ENCODE measurements around the gene TOGARAM1.

TOGARAM1 gene

GRCh38 chr14:44941591-44941990 lies 20.4 kb upstream of the TOGARAM1 start:
- no peak overlapping the region for H3K4me3 ChIP-seq (ENCODE audit: low read length)
- DNase-seq (ENCODE audit: low read depth) = peak; percentile 73
- TF ChIP-seq CTCF (conservative IDR thresholded peaks at IDR 0.05; ENCODE audit: low read length) = no peak

- no peak for TF ChIP-seq CTCF (conservative IDR thresholded peaks at IDR 0.05; ENCODE audit: low read length)
- no peak for DNase-seq (ENCODE audit: low read depth)
- H3K4me3 ChIP-seq (ENCODE audit: low read length) = no peak overlapping the region
Measured at GRCh38 chr14:44942436-44942835, 19.6 kb upstream of the TOGARAM1 start.

- H3K4me3 ChIP-seq (ENCODE audit: low read length) = no peak overlapping the region
- TF ChIP-seq CTCF (conservative IDR thresholded peaks at IDR 0.05; ENCODE audit: low read length) = no peak
- DNase-seq (ENCODE audit: low read depth) = no peak
Measured at GRCh38 chr14:44944107-44944506, 17.9 kb upstream of the TOGARAM1 start.

GRCh38 chr14:44945264-44945663 lies 16.7 kb upstream of the TOGARAM1 start:
- H3K4me3 ChIP-seq (ENCODE audit: low read length) = peak overlapping the region; percentile 26
- DNase-seq (ENCODE audit: low read depth) = peak; percentile 99
- no peak for TF ChIP-seq CTCF (conservative IDR thresholded peaks at IDR 0.05; ENCODE audit: low read length)

GRCh38 chr14:44951051-44951450 lies 10.9 kb upstream of the TOGARAM1 start:
- H3K4me3 ChIP-seq (ENCODE audit: low read length) = no peak overlapping the region
- no peak for TF ChIP-seq CTCF (conservative IDR thresholded peaks at IDR 0.05; ENCODE audit: low read length)
- no peak for DNase-seq (ENCODE audit: low read depth)

GRCh38 chr14:44952391-44953110 lies 9.4 kb upstream of the TOGARAM1 start:
- H3K4me3 ChIP-seq (ENCODE audit: low read length) = no peak overlapping the region
- TF ChIP-seq CTCF (conservative IDR thresholded peaks at IDR 0.05; ENCODE audit: low read length) = no peak
- DNase-seq (ENCODE audit: low read depth) = no peak

- no peak for TF ChIP-seq CTCF (conservative IDR thresholded peaks at IDR 0.05; ENCODE audit: low read length)
- no peak overlapping the region for H3K4me3 ChIP-seq (ENCODE audit: low read length)
- no peak for DNase-seq (ENCODE audit: low read depth)
Measured at GRCh38 chr14:44954750-44955149, 7.2 kb upstream of the TOGARAM1 start.
